Activated T-cell treated with anti-CD3 and anti-CD28 coated beads, Interleukin-2, amount 50 U/mL, for 72 hours (primary cell): ENCODE data around the gene CCDC85C. TPM values are rescaled to one million over a fixed set of nuclear protein-coding genes. Genes with fewer than 3 reads are reported as not detected.

Experiments
- ATAC-seq, 2 donors: fragments of 150-1000 bp; cut with Tn5 transposase; replicated peaks in 1 of 2; 2 replicates each; pipeline ENCODE4 v1.10.0; 2021; ENCODE audit warnings: moderate library complexity in 2 of 2, mild to moderate bottlenecking in 1 of 2
- DNase-seq, 2 donors: peaks; one replicate each; pipeline ENCODE4 v3.0.0; 2021 to 2022; ENCODE audit warnings: mixed read lengths in 1 of 2
- H3K27ac Mint-ChIP-seq: one replicate; pipeline ENCODE4 v1.8.0; 2022; ENCODE audit warnings: mild to moderate bottlenecking, moderate library complexity, mixed read lengths
- H3K27me3 Mint-ChIP-seq: one replicate; pipeline ENCODE4 v1.8.0; 2022; ENCODE audit warnings: low read depth, mixed read lengths
- H3K36me3 Mint-ChIP-seq, 2 donors: one replicate each; pipeline ENCODE4 v1.8.0; 2022; ENCODE audit warnings: mixed read lengths in 2 of 2, mild to moderate bottlenecking in 1 of 2; ENCODE audit not compliant: insufficient read depth in 2 of 2
- H3K4me1 Mint-ChIP-seq: one replicate; pipeline ENCODE4 v1.8.0; 2022; ENCODE audit warnings: low read depth, mixed read lengths
- H3K4me3 Mint-ChIP-seq, 2 donors: one replicate each; pipeline ENCODE4 v1.8.0; 2022; ENCODE audit warnings: mild to moderate bottlenecking in 2 of 2, mixed read lengths in 2 of 2, moderate library complexity in 2 of 2
- H3K9me3 Mint-ChIP-seq, 2 donors: one replicate each; pipeline ENCODE4 v1.8.0; 2022; ENCODE audit warnings: mixed read lengths in 2 of 2
- total RNA-seq, 2 donors: library from RNA; stranded (reverse); gene quantifications; one replicate each; pipeline ENCODE4 v1.2.3, GENCODE V29; 2022

CCDC85C gene
- total RNA-seq, 2 donors from 2014 or later: 10.1 to 11.3 TPM

- no peaks in the 10 kb centered on the region for H3K27me3 Mint-ChIP-seq
- peaks cover 9 to 17% of the 10 kb centered on the region in 2 donors for H3K36me3 Mint-ChIP-seq
- DNase-seq (no peak), ATAC-seq (peak; percentile 37 to 71)
- H3K4me1 Mint-ChIP-seq: peaks cover 4% of the 10 kb centered on the region
- no peak overlapping the region for H3K4me3 Mint-ChIP-seq
- no peaks in the 10 kb centered on the region for H3K9me3 Mint-ChIP-seq
- peak overlapping the region; percentile 76 for H3K27ac Mint-ChIP-seq
Observed at GRCh38 chr14:99503848-99504453, 100.1 kb downstream of the CCDC85C start.

GRCh38 chr14:99502989-99503421 is 101.0 kb downstream of the CCDC85C start:
- Mint-ChIP-seq H3K36me3 (peaks cover 9 to 17% of the 10 kb centered on the region in 2 donors), H3K27ac (peak overlapping the region; percentile 29)

GRCh38 chr14:99497894-99498293 is 106.1 kb downstream of the CCDC85C start:
- no peak for DNase-seq
- Mint-ChIP-seq H3K9me3 (no peaks in the 10 kb centered on the region), H3K4me3 (no peak overlapping the region), H3K4me1 (no peaks in the 10 kb centered on the region), H3K27ac (no peak overlapping the region), H3K27me3 (no peaks in the 10 kb centered on the region), H3K36me3 (peaks cover 14 to 22% of the 10 kb centered on the region in 2 donors)
- ATAC-seq: no peak

More at GRCh38 chr14:99502989-99503421, 101.0 kb downstream of the CCDC85C start:
- Mint-ChIP-seq H3K9me3 (no peaks in the 10 kb centered on the region), H3K4me3 (no peak overlapping the region), H3K4me1 (peaks cover 4% of the 10 kb centered on the region), H3K27me3 (no peaks in the 10 kb centered on the region)
- ATAC-seq (peak in 1 of 2 donors; percentile 32), DNase-seq (no peak)

GRCh38 chr14:99497341-99497740 is 106.7 kb downstream of the CCDC85C start:
- Mint-ChIP-seq H3K4me1 (no peaks in the 10 kb centered on the region), H3K36me3 (peaks cover 14 to 22% of the 10 kb centered on the region in 2 donors), H3K27me3 (no peaks in the 10 kb centered on the region), H3K9me3 (no peaks in the 10 kb centered on the region), H3K4me3 (no peak overlapping the region), H3K27ac (peak overlapping the region; percentile 10)
- ATAC-seq (no peak), DNase-seq (no peak)

GRCh38 chr14:99484106-99484505 is 119.9 kb downstream of the CCDC85C start:
- H3K27ac Mint-ChIP-seq: peak overlapping the region; percentile 54
- H3K4me3 Mint-ChIP-seq: no peak overlapping the region
- DNase-seq (no peak), ATAC-seq (no peak)
- H3K36me3 Mint-ChIP-seq: peaks cover 4 to 6% of the 10 kb centered on the region in 2 donors
- H3K9me3 Mint-ChIP-seq: no peaks in the 10 kb centered on the region
- peaks cover 57% of the 10 kb centered on the region for H3K4me1 Mint-ChIP-seq
- no peaks in the 10 kb centered on the region for H3K27me3 Mint-ChIP-seq

GRCh38 chr14:99481745-99482099 is 122.3 kb downstream of the CCDC85C start:
- H3K27me3 Mint-ChIP-seq: no peaks in the 10 kb centered on the region
- no peaks in the 10 kb centered on the region for H3K9me3 Mint-ChIP-seq
- DNase-seq (peak; percentile 23 to 27), ATAC-seq (no peak)
- H3K36me3 Mint-ChIP-seq: peaks cover 4 to 6% of the 10 kb centered on the region in 2 donors
- H3K4me3 Mint-ChIP-seq: peak overlapping the region; percentile 98 to 99
- H3K27ac Mint-ChIP-seq: peak overlapping the region; percentile 97
- H3K4me1 Mint-ChIP-seq: peaks cover 69% of the 10 kb centered on the region

DNA sequence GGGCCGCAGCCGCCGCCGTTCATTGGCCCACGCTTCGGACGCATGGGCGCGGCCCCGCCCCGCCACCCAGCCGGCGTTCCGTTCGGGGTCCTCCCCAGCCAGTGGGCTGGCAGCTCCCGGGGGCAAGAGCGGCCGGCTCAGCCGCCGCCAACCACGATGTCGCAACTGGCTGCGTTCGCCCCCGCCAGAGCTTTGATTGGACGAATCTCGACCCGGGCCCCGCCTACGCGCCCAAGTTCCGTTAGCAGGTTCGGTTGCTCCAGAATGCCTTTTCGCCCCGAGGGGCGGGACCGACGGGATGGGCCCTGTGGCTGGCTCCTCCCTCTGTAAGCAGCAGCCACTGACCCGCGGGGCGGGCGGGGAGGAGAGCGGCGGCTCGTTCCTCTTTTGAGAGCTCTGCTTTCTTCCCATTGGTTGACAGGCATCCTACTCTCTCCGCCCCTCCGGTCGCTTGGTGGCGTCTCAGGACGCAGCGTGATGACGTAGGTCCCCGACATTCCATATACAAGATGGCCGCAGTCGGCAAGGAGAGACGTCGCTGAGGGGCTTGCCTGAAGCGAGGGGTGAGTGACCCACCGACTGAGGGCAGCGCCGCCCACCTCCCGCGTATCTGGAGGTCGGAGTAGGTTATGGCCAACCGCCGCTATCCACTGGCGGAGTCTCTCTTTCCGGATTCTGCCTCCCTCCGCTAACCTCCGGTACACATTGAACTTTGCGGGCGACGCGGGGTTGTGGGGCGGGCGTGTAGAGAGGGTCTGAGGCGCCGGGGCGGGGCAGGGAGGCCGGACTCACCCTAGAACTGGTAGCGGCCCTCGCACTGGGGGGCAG is 122.9 kb downstream of the CCDC85C start, which contains the start of gene CCNK:
Gene CCNK (plus strand): TSS at position 493 of the 828 bp plus-strand sequence. CDS start 11,269 bp downstream, outside the sequence.
- DNase-seq: peak; percentile 100
- no peaks in the 10 kb centered on the region for H3K9me3 Mint-ChIP-seq
- H3K36me3 Mint-ChIP-seq: peaks cover 4 to 6% of the 10 kb centered on the region in 2 donors
- no peaks in the 10 kb centered on the region for H3K27me3 Mint-ChIP-seq
- H3K4me3 Mint-ChIP-seq: peak within 1 kb of the TSS; percentile 98 to 99
- peak within 1 kb of the TSS; percentile 97 for H3K27ac Mint-ChIP-seq
- peak; percentile 90 to 92 for ATAC-seq
- H3K4me1 Mint-ChIP-seq: peaks cover 69% of the 10 kb centered on the region

DNA sequence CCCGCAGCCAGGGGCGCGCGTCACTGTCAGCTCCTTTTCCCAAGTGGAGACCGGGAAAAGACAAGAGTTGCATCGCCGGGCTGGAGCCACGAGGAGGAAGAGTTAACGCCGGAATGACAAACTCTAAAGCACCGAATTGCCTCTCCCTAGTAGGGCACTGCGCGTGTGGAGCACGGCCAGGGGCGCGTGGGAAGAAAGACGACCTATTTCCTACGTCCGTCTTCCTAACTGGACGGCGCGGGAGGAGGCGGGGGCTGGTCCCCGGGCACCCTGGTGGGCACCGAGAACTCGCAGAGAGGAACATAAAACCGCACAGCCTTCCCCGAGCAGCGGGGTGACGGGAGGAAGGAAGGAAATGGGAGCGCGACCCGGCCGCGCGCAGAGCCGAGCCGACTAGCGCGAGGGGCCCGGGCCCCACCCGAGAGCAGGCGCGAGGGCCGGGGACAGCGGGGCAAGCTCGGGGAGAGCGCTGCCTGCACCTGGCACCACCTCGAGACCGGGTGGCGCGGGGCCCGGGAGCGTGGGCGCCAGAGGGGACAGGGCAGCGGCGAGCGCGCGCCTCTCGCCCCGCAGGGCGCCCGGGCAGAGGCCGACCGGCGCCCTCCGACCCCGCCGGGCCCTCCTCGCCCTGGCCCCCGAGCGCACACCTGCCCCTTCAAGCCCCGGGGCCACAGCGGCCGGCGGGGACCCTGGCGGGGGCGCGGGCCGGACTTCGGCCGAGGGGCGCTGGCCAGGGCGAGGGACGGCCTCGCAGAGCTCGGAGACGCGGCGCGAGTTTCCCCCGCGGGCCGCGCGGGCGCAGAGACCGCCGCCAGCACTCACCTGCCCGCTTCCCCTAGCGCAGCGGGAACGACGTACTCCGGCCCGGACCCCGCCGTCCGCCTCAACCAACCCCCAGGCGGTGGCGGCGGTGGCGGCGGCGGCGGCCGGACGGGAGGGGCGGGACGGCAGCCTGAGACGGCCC is 123.8 kb downstream of the CCDC85C start, which contains the start of gene SETD3:
Gene SETD3 (minus strand): TSS at position 954 of the 964 bp plus-strand sequence. CDS start 15,054 bp downstream, outside the sequence.
- peak; percentile 53 to 63 for DNase-seq
- peaks cover 67% of the 10 kb centered on the region for H3K4me1 Mint-ChIP-seq
- ATAC-seq: no peak

DNA sequence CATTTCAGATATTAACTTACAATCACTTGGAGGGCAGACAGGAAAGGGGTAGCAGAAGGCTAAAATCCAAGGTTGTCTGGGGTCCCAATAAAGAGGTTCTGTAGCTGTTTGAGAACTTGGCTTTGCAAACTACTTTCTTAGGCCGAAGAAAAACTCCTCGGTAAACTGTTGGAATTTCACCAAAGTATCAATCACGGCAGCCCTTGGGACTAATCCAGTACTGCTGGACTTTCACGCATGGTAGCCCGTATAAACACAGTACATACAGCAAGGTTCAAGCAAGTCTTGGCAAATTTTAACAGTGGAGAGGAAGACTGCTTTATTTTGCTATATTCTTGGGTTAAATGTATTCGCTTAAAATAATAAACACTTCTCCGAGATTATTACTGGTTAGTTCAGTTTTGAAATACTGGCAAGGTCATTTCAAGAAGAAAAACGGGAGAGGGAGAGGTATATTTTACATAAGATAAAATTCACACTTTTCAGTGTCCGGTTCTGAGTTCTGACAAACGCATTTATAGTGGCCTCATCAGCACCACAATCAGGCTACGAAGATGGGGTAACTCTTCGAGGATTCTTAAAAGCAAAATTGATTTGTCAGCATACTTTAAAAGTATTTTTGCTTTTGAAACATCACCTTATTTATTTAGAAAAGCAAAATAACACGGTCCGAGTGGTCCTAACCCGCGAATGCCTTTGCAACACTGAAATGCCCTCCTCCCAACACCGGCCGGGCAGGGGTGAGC is 124.7 kb downstream of the CCDC85C start:
- Mint-ChIP-seq H3K9me3 (no peaks in the 10 kb centered on the region), H3K4me1 (peaks cover 68% of the 10 kb centered on the region), H3K27ac (peak overlapping the region; percentile 47)

More for the DNA sequence above, 123.8 kb downstream of the CCDC85C start, which contains the start of gene SETD3:
- H3K9me3 Mint-ChIP-seq: no peaks in the 10 kb centered on the region
- H3K27me3 Mint-ChIP-seq: no peaks in the 10 kb centered on the region
- H3K27ac Mint-ChIP-seq: peak within 1 kb of the TSS; percentile 97
- peak within 1 kb of the TSS; percentile 98 to 99 for H3K4me3 Mint-ChIP-seq
- H3K36me3 Mint-ChIP-seq: peaks cover 4 to 6% of the 10 kb centered on the region in 2 donors

DNA sequence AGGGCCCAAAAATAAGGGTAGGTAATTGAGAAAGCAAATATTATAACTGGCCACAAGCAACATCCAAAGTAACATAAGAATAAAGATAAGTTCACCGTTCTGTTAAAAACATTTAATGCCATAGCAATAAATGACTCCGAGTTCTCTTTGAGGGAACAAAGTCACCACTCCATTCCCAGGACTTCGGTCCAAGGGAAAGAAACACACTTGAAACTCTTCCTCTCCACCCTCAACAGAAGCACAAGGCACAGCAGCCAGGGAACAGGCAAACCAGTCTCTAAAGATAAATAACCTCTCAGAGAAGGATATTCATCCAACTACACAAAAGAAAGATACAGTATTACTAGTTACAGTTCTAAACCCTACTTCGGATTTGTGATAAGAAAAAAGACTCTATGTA is 125.9 kb downstream of the CCDC85C start:
- Mint-ChIP-seq H3K9me3 (no peaks in the 10 kb centered on the region), H3K27me3 (no peaks in the 10 kb centered on the region), H3K4me1 (peaks cover 56% of the 10 kb centered on the region), H3K4me3 (peak overlapping the region; percentile 8 to 93), H3K36me3 (peaks cover 4 to 6% of the 10 kb centered on the region in 2 donors), H3K27ac (no peak overlapping the region)
- DNase-seq: no peak
- ATAC-seq: no peak

More for the DNA sequence above, 124.7 kb downstream of the CCDC85C start:
- DNase-seq (no peak), ATAC-seq (no peak)
- no peaks in the 10 kb centered on the region for H3K27me3 Mint-ChIP-seq
- peak overlapping the region; percentile 93 to 99 for H3K4me3 Mint-ChIP-seq
- peaks cover 4 to 6% of the 10 kb centered on the region in 2 donors for H3K36me3 Mint-ChIP-seq

DNA sequence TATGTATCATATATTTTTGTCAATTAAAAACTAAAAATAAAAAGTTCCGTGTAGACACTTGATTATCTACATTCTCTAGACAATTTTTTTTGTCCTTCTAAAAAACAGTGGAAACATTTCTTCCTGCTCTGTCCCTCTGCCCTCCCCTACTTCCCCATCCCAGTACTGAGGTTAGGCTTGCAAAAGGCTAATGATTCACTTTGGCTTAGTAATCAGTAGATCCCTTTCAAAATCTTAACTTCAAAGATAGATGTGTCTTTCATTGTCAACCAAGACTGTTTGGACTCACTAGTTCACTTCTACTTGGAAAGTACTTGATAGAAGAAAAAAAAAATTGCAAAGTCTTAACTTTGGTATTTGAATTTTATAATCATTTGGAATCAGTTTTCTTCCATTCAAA is 127.1 kb downstream of the CCDC85C start:
- Mint-ChIP-seq H3K27me3 (no peaks in the 10 kb centered on the region), H3K36me3 (peaks cover 3 to 4% of the 10 kb centered on the region in 2 donors), H3K27ac (no peak overlapping the region), H3K4me1 (peaks cover 45% of the 10 kb centered on the region), H3K9me3 (no peaks in the 10 kb centered on the region), H3K4me3 (no peak overlapping the region)
- DNase-seq: no peak
- no peak for ATAC-seq

DNA sequence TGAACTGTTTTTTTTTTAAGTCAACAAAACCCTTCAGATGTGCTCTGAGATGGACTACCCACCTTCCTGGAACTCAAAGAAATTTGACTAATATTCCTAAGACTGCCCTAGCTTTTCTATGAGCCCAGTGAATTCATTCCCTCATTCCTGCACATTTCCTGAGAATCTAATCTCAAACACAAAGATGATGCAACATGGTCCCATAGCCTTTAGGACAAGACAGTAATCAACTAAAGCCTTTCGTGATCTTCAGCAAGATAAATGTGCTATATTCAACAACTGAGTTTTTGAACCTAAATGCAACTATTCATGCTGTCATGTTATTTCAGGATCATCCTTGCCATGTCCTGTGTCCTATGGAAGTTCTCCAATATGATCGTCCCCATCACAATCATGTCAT is 128.3 kb downstream of the CCDC85C start:
- peaks cover 45% of the 10 kb centered on the region for H3K4me1 Mint-ChIP-seq
- H3K27ac Mint-ChIP-seq: no peak overlapping the region
- H3K27me3 Mint-ChIP-seq: no peaks in the 10 kb centered on the region
- peaks cover 3 to 4% of the 10 kb centered on the region in 2 donors for H3K36me3 Mint-ChIP-seq
- DNase-seq (no peak), ATAC-seq (no peak)
- H3K9me3 Mint-ChIP-seq: no peaks in the 10 kb centered on the region
- H3K4me3 Mint-ChIP-seq: no peak overlapping the region
